Calu3 (cell line): ENCODE measurements around the gene ARMS2. TPM values are rescaled to one million over a fixed set of nuclear protein-coding genes. Genes with fewer than 3 reads are reported as not detected.

Experiments used
- BruUV-seq: library from RNA; stranded (reverse); fragments of 400-500 nt; replicated peaks from 2 replicates; lab custom pipeline; 2021; lab: Mats Ljungman, UMichigan
- CTCF ChIA-PET: fragments of 300-600 bp; sonication (Branson Sonifier 250); formaldehyde crosslinking; loops from one replicate; lab custom pipeline; 2022; ENCODE audit warnings: antibody characterized with exemption; lab: Charles Lee
- DNase-seq: peaks from one replicate; pipeline ENCODE4 v3.0.0; 2022
- H3K27ac Mint-ChIP-seq: one replicate; pipeline ENCODE4 v1.8.0; 2022; ENCODE audit warnings: mixed read lengths; ENCODE audit not compliant: unreplicated experiment
- H3K27me3 Mint-ChIP-seq: one replicate; pipeline ENCODE4 v1.8.0; 2022; ENCODE audit warnings: mixed read lengths; ENCODE audit not compliant: unreplicated experiment
- H3K36me3 Mint-ChIP-seq: one replicate; pipeline ENCODE4 v1.8.0; 2022; ENCODE audit warnings: mild to moderate bottlenecking, moderate library complexity, mixed read lengths; ENCODE audit not compliant: insufficient read depth, unreplicated experiment
- H3K4me1 Mint-ChIP-seq: one replicate; pipeline ENCODE4 v1.8.0; 2022; ENCODE audit warnings: mild to moderate bottlenecking, low read depth, mixed read lengths; ENCODE audit not compliant: unreplicated experiment
- H3K4me3 Mint-ChIP-seq: one replicate; pipeline ENCODE4 v1.8.0; 2022; ENCODE audit warnings: mild to moderate bottlenecking, low read depth, moderate library complexity, mixed read lengths; ENCODE audit not compliant: unreplicated experiment
- H3K9me3 Mint-ChIP-seq: one replicate; pipeline ENCODE4 v1.8.0; 2022; ENCODE audit warnings: low read depth, mixed read lengths; ENCODE audit not compliant: unreplicated experiment
- CTCF ChIP-seq: fragments of 200-600 bp; IDR thresholded peaks from one replicate; pipeline ENCODE4 v1.8.0; 2022; ENCODE audit warnings: antibody characterized with exemption; ENCODE audit not compliant: unreplicated experiment
- intact Hi-C: fragments of 100-400 bp; cut with micrococcal nuclease; formaldehyde crosslinking; loops from one replicate; pipeline ENCODE4 v1.10.0; 2022; ENCODE audit not compliant: unreplicated experiment
- total RNA-seq: library from RNA; stranded (reverse); gene quantifications from 2 replicates; pipeline ENCODE4 v1.2.3, GENCODE V29; 2022

The ARMS2 gene
- total RNA-seq, 1 experiment from 2014 or later, result not detected

- Mint-ChIP-seq H3K36me3 (no peaks in the 10 kb centered on the region), H3K4me1 (no peaks in the 10 kb centered on the region), H3K4me3 (no peak overlapping the region), H3K9me3 (no peaks in the 10 kb centered on the region), H3K27me3 (peaks cover 79% of the 10 kb centered on the region), H3K27ac (no peak overlapping the region)
- BruUV-seq, result no TSS peak
- CTCF ChIA-PET, result no interaction called here
- DNase-seq, result no peak
- TF ChIP-seq CTCF, result no peak
- intact Hi-C loops, result no loop called here
Observed at GRCh38 chr10:122464586-122464985, 10.1 kb downstream of the ARMS2 start.

- H3K9me3 Mint-ChIP-seq, result no peaks in the 10 kb centered on the region
- BruUV-seq, result no TSS peak
- DNase-seq, result no peak
- H3K27me3 Mint-ChIP-seq, result peaks cover 79% of the 10 kb centered on the region
- no peak overlapping the region for H3K4me3 Mint-ChIP-seq
- no peak for TF ChIP-seq CTCF
- intact Hi-C loops, result no loop called here
- H3K36me3 Mint-ChIP-seq, result no peaks in the 10 kb centered on the region
- no peak overlapping the region for H3K27ac Mint-ChIP-seq
- CTCF ChIA-PET, result no interaction called here
- no peaks in the 10 kb centered on the region for H3K4me1 Mint-ChIP-seq
Observed at GRCh38 chr10:122465401-122466040, 11.1 kb downstream of the ARMS2 start.

- Mint-ChIP-seq H3K4me3 (no peak overlapping the region), H3K27ac (no peak overlapping the region), H3K9me3 (no peaks in the 10 kb centered on the region), H3K27me3 (peaks cover 87% of the 10 kb centered on the region), H3K36me3 (no peaks in the 10 kb centered on the region), H3K4me1 (no peaks in the 10 kb centered on the region)
- BruUV-seq, result no TSS peak
- no peak for DNase-seq
- TF ChIP-seq CTCF, result no peak
- CTCF ChIA-PET, result no interaction called here
- intact Hi-C loops, result no loop called here
Observed at GRCh38 chr10:122466951-122467381, 12.5 kb downstream of the ARMS2 start.

GRCh38 chr10:122467701-122468100, 13.2 kb downstream of the ARMS2 start:
- no peak for DNase-seq
- Mint-ChIP-seq H3K4me1 (no peaks in the 10 kb centered on the region), H3K36me3 (no peaks in the 10 kb centered on the region), H3K4me3 (no peak overlapping the region), H3K9me3 (no peaks in the 10 kb centered on the region), H3K27me3 (peaks cover 81% of the 10 kb centered on the region), H3K27ac (no peak overlapping the region)
- CTCF ChIA-PET, result no interaction called here
- intact Hi-C loops, result no loop called here
- TF ChIP-seq CTCF, result no peak
- no TSS peak for BruUV-seq
